Astrocyte (in vitro differentiated cells and primary cell): ENCODE measurements around the gene ACHE. TPM values are rescaled to one million over a fixed set of nuclear protein-coding genes. Genes with fewer than 3 reads are reported as not detected.

Experiments used
- DNase-seq: peaks from one replicate; pipeline ENCODE4 v3.0.0-alpha.2; 2010; ENCODE audit warnings: low read depth
- FAIRE-seq: peaks from 2 replicates; lab custom pipeline; 2011; peaks lifted over from hg19 to GRCh38; lab: Jason Lieb, UNC
- H2AFZ ChIP-seq: 2 replicates; pipeline ENCODE4 v1.6.0; 2012; ENCODE audit warnings: low read depth, low read length, inconsistent platforms
- H3K27ac ChIP-seq: 2 replicates; pipeline ENCODE4 v1.5.1; 2011; ENCODE audit warnings: low read depth, low read length, inconsistent platforms
- H3K27me3 ChIP-seq: 2 replicates; pipeline ENCODE4 v1.6.0; 2011; ENCODE audit warnings: low read length, inconsistent platforms; ENCODE audit not compliant: insufficient read depth
- H3K36me3 ChIP-seq: 2 replicates; pipeline ENCODE4 v1.5.1; 2011; ENCODE audit warnings: low read length, inconsistent platforms; ENCODE audit not compliant: insufficient read depth
- H3K4me1 ChIP-seq: 2 replicates; pipeline ENCODE4 v1.5.1; 2011; ENCODE audit warnings: low read length, inconsistent platforms; ENCODE audit not compliant: insufficient read depth
- H3K4me2 ChIP-seq: 2 replicates; pipeline ENCODE4 v1.6.0; 2012; ENCODE audit warnings: low read length, inconsistent platforms
- H3K4me3 ChIP-seq: 2 replicates; pipeline ENCODE4 v1.5.1; 2011; ENCODE audit warnings: low read depth, mild to moderate bottlenecking, low read length, inconsistent platforms; ENCODE audit not compliant: insufficient read depth
- H3K79me2 ChIP-seq: 2 replicates; pipeline ENCODE4 v1.6.0; 2012; ENCODE audit warnings: mild to moderate bottlenecking, low read length, inconsistent platforms; ENCODE audit not compliant: insufficient read depth
- H3K9ac ChIP-seq: 2 replicates; pipeline ENCODE4 v1.6.0; 2012; ENCODE audit warnings: mild to moderate bottlenecking, low read length, inconsistent platforms
- H3K9me3 ChIP-seq: 2 replicates; pipeline ENCODE4 v1.5.1; 2012; ENCODE audit warnings: low read depth, mild to moderate bottlenecking, low read length, inconsistent platforms; ENCODE audit not compliant: insufficient read depth
- H4K20me1 ChIP-seq: 2 replicates; pipeline ENCODE4 v1.6.0; 2012; ENCODE audit warnings: low read length, inconsistent platforms; ENCODE audit not compliant: insufficient read depth
- H3K27ac Mint-ChIP-seq: one replicate; pipeline ENCODE4 v1.8.0; 2021; ENCODE audit warnings: mild to moderate bottlenecking, mixed read lengths; ENCODE audit not compliant: unreplicated experiment
- H3K27me3 Mint-ChIP-seq: one replicate; pipeline ENCODE4 v1.8.0; 2021; ENCODE audit warnings: low read depth, mixed read lengths; ENCODE audit not compliant: unreplicated experiment
- H3K36me3 Mint-ChIP-seq: one replicate; pipeline ENCODE4 v1.8.0; 2021; ENCODE audit warnings: low read depth, mixed read lengths; ENCODE audit not compliant: unreplicated experiment
- H3K4me1 Mint-ChIP-seq: one replicate; pipeline ENCODE4 v1.8.0; 2021; ENCODE audit warnings: low read depth, mixed read lengths; ENCODE audit not compliant: unreplicated experiment
- H3K4me3 Mint-ChIP-seq: one replicate; pipeline ENCODE4 v1.8.0; 2021; ENCODE audit warnings: mild to moderate bottlenecking, moderate library complexity, mixed read lengths; ENCODE audit not compliant: unreplicated experiment
- H3K9me3 Mint-ChIP-seq: one replicate; pipeline ENCODE4 v1.8.0; 2021; ENCODE audit warnings: mild to moderate bottlenecking, mixed read lengths; ENCODE audit not compliant: unreplicated experiment
- EZH2 ChIP-seq: IDR thresholded peaks from 2 replicates; pipeline ENCODE4 v1.6.1; 2012; ENCODE audit warnings: mild to moderate bottlenecking, low read length, inconsistent platforms; ENCODE audit not compliant: insufficient read depth
- total RNA-seq: library from RNA; stranded (reverse); gene quantifications from 2 replicates; pipeline ENCODE4 v1.2.1, GENCODE V29; 2021
- TF ChIP-seq, protein P1 (sequence below): IDR thresholded peaks from 2 replicates; pipeline ENCODE4 v1.5.1; 2011; ENCODE audit warnings: low read depth, mild to moderate bottlenecking, inconsistent platforms, low read length, moderate library complexity; ENCODE audit not compliant: insufficient read depth

Gene ACHE
- total RNA-seq, 1 donor from 2014 or later, result 18.9 TPM

DNA sequence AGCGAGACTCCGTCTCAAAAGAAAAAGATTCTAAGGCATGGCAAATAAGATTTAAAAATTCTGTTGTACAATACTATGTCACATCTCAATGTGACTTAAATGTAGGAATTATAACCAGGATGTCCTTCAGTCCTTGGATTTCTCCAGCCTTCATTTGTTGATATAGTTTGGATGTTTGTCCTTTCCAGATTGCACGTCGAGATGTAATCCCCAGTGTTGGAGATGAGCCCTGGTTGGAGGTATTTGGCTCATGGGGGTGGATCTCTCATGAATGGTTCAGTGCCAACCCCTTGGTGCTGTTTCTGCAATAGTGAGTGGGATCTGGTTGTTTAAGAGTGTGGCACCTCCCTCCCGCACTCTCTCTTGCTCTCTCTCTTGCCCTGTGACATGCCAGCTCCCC lies 12.8 kb upstream of the ACHE start:
- Histone ChIP-seq H3K4me3 (no peak overlapping the region), H3K27ac (no peak overlapping the region), H3K9me3 (no peaks in the 10 kb centered on the region), H3K79me2 (no peaks in the 10 kb centered on the region), H3K27me3 (no peaks in the 10 kb centered on the region), H3K9ac (no peak overlapping the region), H4K20me1 (no peaks in the 10 kb centered on the region), H2AFZ (no peak overlapping the region), H3K4me2 (no peak overlapping the region), H3K4me1 (no peaks in the 10 kb centered on the region), H3K36me3 (no peaks in the 10 kb centered on the region)
- no peaks in the 10 kb centered on the region for H3K36me3 Mint-ChIP-seq
- peaks cover 3% of the 10 kb centered on the region for H3K27me3 Mint-ChIP-seq
- TF ChIP-seq, protein P1, sequence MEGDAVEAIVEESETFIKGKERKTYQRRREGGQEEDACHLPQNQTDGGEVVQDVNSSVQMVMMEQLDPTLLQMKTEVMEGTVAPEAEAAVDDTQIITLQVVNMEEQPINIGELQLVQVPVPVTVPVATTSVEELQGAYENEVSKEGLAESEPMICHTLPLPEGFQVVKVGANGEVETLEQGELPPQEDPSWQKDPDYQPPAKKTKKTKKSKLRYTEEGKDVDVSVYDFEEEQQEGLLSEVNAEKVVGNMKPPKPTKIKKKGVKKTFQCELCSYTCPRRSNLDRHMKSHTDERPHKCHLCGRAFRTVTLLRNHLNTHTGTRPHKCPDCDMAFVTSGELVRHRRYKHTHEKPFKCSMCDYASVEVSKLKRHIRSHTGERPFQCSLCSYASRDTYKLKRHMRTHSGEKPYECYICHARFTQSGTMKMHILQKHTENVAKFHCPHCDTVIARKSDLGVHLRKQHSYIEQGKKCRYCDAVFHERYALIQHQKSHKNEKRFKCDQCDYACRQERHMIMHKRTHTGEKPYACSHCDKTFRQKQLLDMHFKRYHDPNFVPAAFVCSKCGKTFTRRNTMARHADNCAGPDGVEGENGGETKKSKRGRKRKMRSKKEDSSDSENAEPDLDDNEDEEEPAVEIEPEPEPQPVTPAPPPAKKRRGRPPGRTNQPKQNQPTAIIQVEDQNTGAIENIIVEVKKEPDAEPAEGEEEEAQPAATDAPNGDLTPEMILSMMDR, result no peak
- TF ChIP-seq EZH2, result no peak
- no peak for FAIRE-seq
- no peak overlapping the region for H3K4me3 Mint-ChIP-seq
- peaks cover 6% of the 10 kb centered on the region for H3K9me3 Mint-ChIP-seq
- no peaks in the 10 kb centered on the region for H3K4me1 Mint-ChIP-seq
- H3K27ac Mint-ChIP-seq, result no peak overlapping the region
- no peak for DNase-seq

GRCh38 chr7:100902638-100903037 lies 7.0 kb upstream of the ACHE start:
- no peaks in the 10 kb centered on the region for H3K36me3 ChIP-seq
- H3K9me3 ChIP-seq, result no peaks in the 10 kb centered on the region
- H3K79me2 ChIP-seq, result no peaks in the 10 kb centered on the region
- H3K4me3 ChIP-seq, result no peak overlapping the region
- Mint-ChIP-seq H3K36me3 (no peaks in the 10 kb centered on the region), H3K27me3 (peaks cover 15% of the 10 kb centered on the region), H3K4me1 (no peaks in the 10 kb centered on the region), H3K27ac (no peak overlapping the region), H3K4me3 (no peak overlapping the region), H3K9me3 (peaks cover 2% of the 10 kb centered on the region)
- H3K27me3 ChIP-seq, result no peaks in the 10 kb centered on the region
- no peak overlapping the region for H3K27ac ChIP-seq
- H4K20me1 ChIP-seq, result no peaks in the 10 kb centered on the region
- no peak overlapping the region for H3K4me2 ChIP-seq
- H3K4me1 ChIP-seq, result no peaks in the 10 kb centered on the region
- DNase-seq (no peak), FAIRE-seq (no peak)
- TF ChIP-seq EZH2, result no peak
- TF ChIP-seq, protein P1, result no peak
- H3K9ac ChIP-seq, result no peak overlapping the region
- H2AFZ ChIP-seq, result no peak overlapping the region

GRCh38 chr7:100901921-100902332 lies 6.2 kb upstream of the ACHE start:
- Histone ChIP-seq H3K4me2 (no peak overlapping the region), H3K36me3 (no peaks in the 10 kb centered on the region), H2AFZ (no peak overlapping the region), H3K27ac (no peak overlapping the region), H3K9ac (no peak overlapping the region), H3K4me1 (peaks cover 3% of the 10 kb centered on the region), H3K9me3 (no peaks in the 10 kb centered on the region), H3K27me3 (no peaks in the 10 kb centered on the region), H3K4me3 (no peak overlapping the region), H4K20me1 (no peaks in the 10 kb centered on the region), H3K79me2 (no peaks in the 10 kb centered on the region)
- FAIRE-seq, result no peak
- TF ChIP-seq, protein P1, result no peak
- TF ChIP-seq EZH2, result no peak
- no peak overlapping the region for H3K4me3 Mint-ChIP-seq
- no peaks in the 10 kb centered on the region for H3K4me1 Mint-ChIP-seq
- H3K36me3 Mint-ChIP-seq, result no peaks in the 10 kb centered on the region
- no peak for DNase-seq
- H3K27ac Mint-ChIP-seq, result no peak overlapping the region
- peaks cover 19% of the 10 kb centered on the region for H3K27me3 Mint-ChIP-seq
- H3K9me3 Mint-ChIP-seq, result peaks cover 2% of the 10 kb centered on the region
